ENCODE measurements around the gene ME3.

DNA sequence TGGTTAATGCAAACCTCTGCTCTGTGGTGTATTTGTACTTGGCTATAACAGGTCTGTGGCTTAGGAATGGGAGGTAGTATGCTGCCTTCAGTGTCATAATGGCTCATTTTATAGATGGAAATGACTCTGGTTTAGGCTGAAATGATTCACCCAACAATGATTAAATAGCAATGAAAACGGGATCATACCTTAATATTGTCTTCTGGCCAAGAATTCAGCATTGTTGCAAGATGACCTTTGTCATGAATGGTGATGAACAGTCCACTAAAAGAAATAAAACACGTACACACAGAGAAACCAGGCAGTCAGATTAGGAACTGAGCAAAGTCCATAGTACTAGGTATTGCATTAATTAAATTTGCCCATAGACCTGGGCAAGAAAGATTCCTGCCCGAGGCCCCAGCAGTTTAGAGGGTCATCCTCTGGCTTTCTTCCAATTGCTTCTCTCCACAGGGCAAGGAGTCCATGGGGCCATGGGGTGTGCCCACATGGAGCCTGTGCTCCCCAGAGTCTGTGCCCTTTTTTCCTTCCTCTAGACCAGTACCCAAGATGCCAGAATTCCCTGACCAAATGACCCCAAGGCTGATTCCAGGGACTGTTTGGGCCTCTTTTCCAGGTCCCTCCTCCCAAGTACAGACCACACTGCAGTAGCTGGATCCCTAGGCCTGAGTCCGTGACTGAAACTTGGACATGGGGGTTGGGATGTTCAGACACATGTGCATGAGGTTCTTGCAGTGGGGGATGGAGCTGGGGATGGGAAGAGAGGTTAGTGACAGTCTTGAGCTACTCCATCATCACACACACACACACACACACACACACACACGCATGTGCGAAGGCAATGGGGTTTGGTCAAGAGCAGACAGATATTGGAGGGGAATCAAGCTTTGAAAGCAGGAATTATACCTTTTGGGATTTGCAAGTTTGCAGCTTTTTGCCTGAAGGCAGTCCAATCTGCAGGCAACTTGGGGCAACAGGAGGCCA, 163.5 kb downstream of the ME3 start:
- TF ChIP-seq, protein P1, sequence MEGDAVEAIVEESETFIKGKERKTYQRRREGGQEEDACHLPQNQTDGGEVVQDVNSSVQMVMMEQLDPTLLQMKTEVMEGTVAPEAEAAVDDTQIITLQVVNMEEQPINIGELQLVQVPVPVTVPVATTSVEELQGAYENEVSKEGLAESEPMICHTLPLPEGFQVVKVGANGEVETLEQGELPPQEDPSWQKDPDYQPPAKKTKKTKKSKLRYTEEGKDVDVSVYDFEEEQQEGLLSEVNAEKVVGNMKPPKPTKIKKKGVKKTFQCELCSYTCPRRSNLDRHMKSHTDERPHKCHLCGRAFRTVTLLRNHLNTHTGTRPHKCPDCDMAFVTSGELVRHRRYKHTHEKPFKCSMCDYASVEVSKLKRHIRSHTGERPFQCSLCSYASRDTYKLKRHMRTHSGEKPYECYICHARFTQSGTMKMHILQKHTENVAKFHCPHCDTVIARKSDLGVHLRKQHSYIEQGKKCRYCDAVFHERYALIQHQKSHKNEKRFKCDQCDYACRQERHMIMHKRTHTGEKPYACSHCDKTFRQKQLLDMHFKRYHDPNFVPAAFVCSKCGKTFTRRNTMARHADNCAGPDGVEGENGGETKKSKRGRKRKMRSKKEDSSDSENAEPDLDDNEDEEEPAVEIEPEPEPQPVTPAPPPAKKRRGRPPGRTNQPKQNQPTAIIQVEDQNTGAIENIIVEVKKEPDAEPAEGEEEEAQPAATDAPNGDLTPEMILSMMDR (IDR thresholded peaks at IDR 0.05; ENCODE audit: low read length), result no peak
- TF ChIP-seq EZH2phosphoT487 (IDR thresholded peaks at IDR 0.05; ENCODE audit: low read length), result no peak
- TF ChIP-seq EZH2 (optimal IDR thresholded peaks at IDR 0.05; ENCODE audit: low read depth, low read length), result no peak

Measured in MM.1S (cell line).